ENCODE results near the gene ILK. TPM values are rescaled to one million over a fixed set of nuclear protein-coding genes. Genes with fewer than 3 reads are reported as not detected.

ILK gene
- total and polyA plus RNA-seq, 10 of the 15 experiments (the other 5 are each of a cell fraction or from before 2014, with no cell fraction given), result 51.8 to 163 (median 92.0) TPM

- no peak overlapping the region for H2AFZ ChIP-seq (ENCODE audit: control insufficient read depth, low read depth, low read length)
- WGBS (ENCODE audit: insufficient coverage, insufficient replicate concordance, low lambda C conversion rate, missing lambda C conversion rate), result 94% methylated on average over 1 of the region's 1 CpG
- ChIA-PET RAD21 (ENCODE audit: unreplicated experiment) (interaction anchor here (0.9 to 1.0 kb wide), 2 partner anchors 20 to 32 kb away, joined by 3 to 4 read pairs; partner anchors contain the start of gene TPP1), POLR2A (interaction anchor here (1.5 kb wide), 1 partner anchor 18 kb away, joined by 3 read pairs; no protein-coding TSS in a partner anchor), CTCF (interaction anchor here (0.9 to 1.3 kb wide), 2 partner anchors 68 to 84 kb away, joined by 3 to 7 read pairs; partner anchors contain the start of gene MRPL17), SMC1A (ENCODE audit: uncharacterized antibody, unreplicated experiment) (interaction anchor here (1.1 to 1.6 kb wide), 3 partner anchors 10 to 83 kb away, joined by 3 to 6 read pairs (median 3); partner anchors contain the start of gene TAF10)
- no peak for ATAC-seq
- no peak for FAIRE-seq
- peaks cover 3% of the 10 kb centered on the region; the same call in 1 of the 2 replicates for H3K4me1 ChIP-seq (ENCODE audit: control insufficient read depth, insufficient read depth, low read length)
- peak overlapping the region; percentile 20; the same call in 1 of the 2 replicates for H3K4me2 ChIP-seq (ENCODE audit: control insufficient read depth, insufficient read depth)
- H3K27ac ChIP-seq (ENCODE audit: control insufficient read depth, insufficient read depth), result no peak overlapping the region
- no peaks in the 10 kb centered on the region for H3K27me3 ChIP-seq (replicated peaks in 1 of 2; ENCODE audit: control insufficient read depth in 2 of 2, insufficient read depth in 2 of 2, low read length in 1 of 2)
- TF ChIP-seq BACH1 (IDR thresholded peaks at IDR 0.05; ENCODE audit: borderline replicate concordance), result no peak
- TF ChIP-seq MYB (IDR thresholded peaks at IDR 0.05; ENCODE audit: borderline replicate concordance, low read depth, low read length), result no peak
- no peak for TF ChIP-seq NBN (IDR thresholded peaks at IDR 0.05)
- TF ChIP-seq RELA (IDR thresholded peaks at IDR 0.05; ENCODE audit: borderline replicate concordance, partially characterized antibody), result no peak
- no peak for TF ChIP-seq SPI1 (IDR thresholded peaks at IDR 0.05; ENCODE audit: borderline replicate concordance, insufficient read depth, low read depth, low read length)
- no peak for TF ChIP-seq RAD51 (IDR thresholded peaks at IDR 0.05)
- no peak for TF ChIP-seq PML (IDR thresholded peaks at IDR 0.05; ENCODE audit: low read length)
- no peak for TF ChIP-seq BCL11A (IDR thresholded peaks at IDR 0.05; ENCODE audit: low read depth, low read length)
- TF ChIP-seq CUX1 (IDR thresholded peaks at IDR 0.05; ENCODE audit: insufficient replicate concordance, low read depth, low read length), result no peak
- no peak for TF ChIP-seq HDGF (IDR thresholded peaks at IDR 0.05)
- TF ChIP-seq SMAD1 (IDR thresholded peaks at IDR 0.05; ENCODE audit: low read depth, partially characterized antibody), result no peak
- no peak for TF ChIP-seq PAX5 (IDR thresholded peaks at IDR 0.05; ENCODE audit: borderline replicate concordance, low read depth, low read length)
- TF ChIP-seq CHD4 (IDR thresholded peaks at IDR 0.05), result no peak
- no peak for TF ChIP-seq HCFC1 (IDR thresholded peaks at IDR 0.05; ENCODE audit: low read length)
- no peak for TF ChIP-seq DPF2 (IDR thresholded peaks at IDR 0.05)
- no peak for TF ChIP-seq HDAC2 (IDR thresholded peaks at IDR 0.05)
- TF ChIP-seq POLR2A (IDR thresholded peaks at IDR 0.05; ENCODE audit: low read depth, low read length), result no peak
- peaks cover 14 to 18% of the 10 kb centered on the region in 2 experiments for H3K36me3 ChIP-seq (ENCODE audit: control insufficient read depth in 2 of 2, insufficient read depth in 2 of 2, low read length in 1 of 2)
- intact Hi-C loops (cut with micrococcal nuclease; ENCODE audit: unreplicated experiment), result no loop called here
- peaks cover 47% of the 10 kb centered on the region for H3K79me2 ChIP-seq (ENCODE audit: control insufficient read depth, insufficient read depth, low read length)
- in situ Hi-C loops (cut with MboI), result no loop called here
- no peak overlapping the region for H3K9ac ChIP-seq (ENCODE audit: control insufficient read depth, insufficient read depth, low read length)
- no peak for DNase-seq (ENCODE audit: low read depth, low spot score)
- H3K4me3 ChIP-seq, result no peak overlapping the region
- no peaks in the 10 kb centered on the region for H3K9me3 ChIP-seq (replicated peaks; ENCODE audit: control insufficient read depth, insufficient read depth, low read length)
- no peaks in the 10 kb centered on the region; the same call in 1 of the 2 replicates for H4K20me1 ChIP-seq (ENCODE audit: control insufficient read depth, insufficient read depth)
- no TSS peak for BruUV-seq (replicated peaks)
Measured at GRCh38 chr11:6599449-6599848, 4.1 kb upstream of the ILK start.

Measured in GM12878 (cell line).